Spleen (tissue), 7 donors: ENCODE data around the gene FAM169A.

Source experiments
- POLR2A ChIP-seq, 3 donors: fragments of 450-650 bp; IDR thresholded peaks; one replicate each; pipeline ENCODE4 v1.5.1; 2017; ENCODE audit warnings: antibody characterized with exemption in 3 of 3, mild to moderate bottlenecking in 1 of 3
- POLR2AphosphoS5 ChIP-seq, 3 donors: sonication (generic); formaldehyde crosslinking; IDR thresholded peaks; one replicate each; pipeline ENCODE4 v1.5.1; 2017; ENCODE audit warnings: antibody characterized with exemption in 3 of 3
- TF ChIP-seq, protein P1 (sequence below), 11 experiments: fragments of 200-600 bp in 7 of 11; fragments of 450-650 bp in 4 of 11; sonication (generic) in 4 of 11; IDR thresholded peaks in 8 of 11; conservative IDR thresholded peaks in 3 of 11; 1 replicate in 7 of 11; 2 replicates in 4 of 11; pipeline versions ENCODE4 v1.4.0 to v1.8.0; 2016 to 2021; ENCODE audit warnings: antibody characterized with exemption in 11 of 11, inconsistent platforms in 4 of 11, mild to moderate bottlenecking in 1 of 11
- donor health status: DM: no; HTN: no; CAD: no; lungs with moderate emphysema.
- donor health status: DM: no; HTN: no; CAD: no.
- donor health status: DM: no; HTN: no; CAD: no.

- TF ChIP-seq, protein P1, sequence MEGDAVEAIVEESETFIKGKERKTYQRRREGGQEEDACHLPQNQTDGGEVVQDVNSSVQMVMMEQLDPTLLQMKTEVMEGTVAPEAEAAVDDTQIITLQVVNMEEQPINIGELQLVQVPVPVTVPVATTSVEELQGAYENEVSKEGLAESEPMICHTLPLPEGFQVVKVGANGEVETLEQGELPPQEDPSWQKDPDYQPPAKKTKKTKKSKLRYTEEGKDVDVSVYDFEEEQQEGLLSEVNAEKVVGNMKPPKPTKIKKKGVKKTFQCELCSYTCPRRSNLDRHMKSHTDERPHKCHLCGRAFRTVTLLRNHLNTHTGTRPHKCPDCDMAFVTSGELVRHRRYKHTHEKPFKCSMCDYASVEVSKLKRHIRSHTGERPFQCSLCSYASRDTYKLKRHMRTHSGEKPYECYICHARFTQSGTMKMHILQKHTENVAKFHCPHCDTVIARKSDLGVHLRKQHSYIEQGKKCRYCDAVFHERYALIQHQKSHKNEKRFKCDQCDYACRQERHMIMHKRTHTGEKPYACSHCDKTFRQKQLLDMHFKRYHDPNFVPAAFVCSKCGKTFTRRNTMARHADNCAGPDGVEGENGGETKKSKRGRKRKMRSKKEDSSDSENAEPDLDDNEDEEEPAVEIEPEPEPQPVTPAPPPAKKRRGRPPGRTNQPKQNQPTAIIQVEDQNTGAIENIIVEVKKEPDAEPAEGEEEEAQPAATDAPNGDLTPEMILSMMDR (IDR thresholded peaks at IDR 0.05 in 8 of 11, conservative IDR thresholded peaks at IDR 0.05 in 3 of 11): no peak
- TF ChIP-seq POLR2A (IDR thresholded peaks at IDR 0.05): no peak
- no peak for TF ChIP-seq POLR2AphosphoS5 (IDR thresholded peaks at IDR 0.05)
Measured at GRCh38 chr5:74787424-74787823, 78.8 kb downstream of the FAM169A start.
